HEK293 (cell line): Measurements from ENCODE around the gene AKAIN1.

ENCODE experiments used
- CTCF ChIA-PET: fragments of 350-600 bp; formaldehyde crosslinking; extraction: SDS; loops from one replicate; lab custom pipeline; 2021; ENCODE audit warnings: antibody characterized with exemption; lab: Yijun Ruan, JAX
- POLR2A ChIA-PET: fragments of 300-600 bp; formaldehyde crosslinking; extraction: SDS; loops from one replicate; lab custom pipeline; 2020; ENCODE audit warnings: antibody characterized with exemption, inconsistent platforms; lab: Yijun Ruan, JAX
- H3K27ac ChIP-seq: fragments of 200-500 bp; sonication (Bioruptor generic); 2 replicates; pipeline ENCODE4 v1.5.1; 2014; ENCODE audit warnings: low read depth, low read length, control low read depth, inconsistent platforms; ENCODE audit errors: extremely low read depth
- H3K36me3 ChIP-seq, 2 experiments: fragments of 200-500 bp in 1 of 2; sonication (Bioruptor generic) in 1 of 2; 1 replicate in 1 of 2; 2 replicates in 1 of 2; pipeline ENCODE4 v1.5.1; 2014 to 2017; ENCODE audit warnings: inconsistent platforms in 2 of 2, low read length in 2 of 2; ENCODE audit not compliant: control insufficient read depth in 2 of 2, insufficient read depth in 1 of 2
- H3K4me1 ChIP-seq: fragments of 200-500 bp; sonication (Bioruptor generic); 2 replicates; pipeline ENCODE4 v1.5.1; 2014; ENCODE audit warnings: mild to moderate bottlenecking, low read length, inconsistent platforms; ENCODE audit not compliant: control insufficient read depth, insufficient read depth
- H3K4me3 ChIP-seq: 2 replicates; pipeline ENCODE4 v1.5.1; 2011; ENCODE audit warnings: low read depth, mild to moderate bottlenecking, control low read depth, low read length, moderate library complexity
- H3K9me3 ChIP-seq: fragments of 200-500 bp; sonication (Bioruptor generic); 2 replicates; pipeline ENCODE4 v1.5.1; 2014; ENCODE audit warnings: low read depth, low read length, inconsistent platforms; ENCODE audit not compliant: control insufficient read depth, insufficient read depth
- BCL11A ChIP-seq: fragments of 450-650 bp; formaldehyde crosslinking; IDR thresholded peaks from 2 replicates; pipeline ENCODE4 v1.5.1; 2016; ENCODE audit warnings: low read depth, missing biosample characterization, missing genetic modification characterization
- KLF1 ChIP-seq: fragments of 450-650 bp; formaldehyde crosslinking; IDR thresholded peaks from 2 replicates; pipeline ENCODE4 v1.5.1; 2016; ENCODE audit warnings: missing biosample characterization, missing genetic modification characterization
- KLF9 ChIP-seq: fragments of 450-650 bp; formaldehyde crosslinking; IDR thresholded peaks from 2 replicates; pipeline ENCODE4 v1.5.1; 2016; ENCODE audit warnings: missing biosample characterization, missing genetic modification characterization, low read depth
- SALL2 ChIP-seq: fragments of 450-650 bp; formaldehyde crosslinking; IDR thresholded peaks from 2 replicates; pipeline ENCODE4 v1.5.0; 2017; ENCODE audit warnings: missing biosample characterization, mild to moderate bottlenecking, missing genetic modification characterization, borderline replicate concordance
- YY1 ChIP-seq: fragments of 450-650 bp; formaldehyde crosslinking; IDR thresholded peaks from 2 replicates; pipeline ENCODE4 v1.5.1; 2018; ENCODE audit warnings: missing biosample characterization, missing genetic modification characterization
- ZBTB1 ChIP-seq: fragments of 450-650 bp; formaldehyde crosslinking; IDR thresholded peaks from 2 replicates; pipeline ENCODE4 v1.5.1; 2016; ENCODE audit warnings: missing biosample characterization, missing genetic modification characterization
- ZBTB21 ChIP-seq: fragments of 450-650 bp; formaldehyde crosslinking; IDR thresholded peaks from 2 replicates; pipeline ENCODE4 v1.5.1; 2017; ENCODE audit warnings: missing biosample characterization, missing genetic modification characterization
- ZBTB48 ChIP-seq: fragments of 450-650 bp; formaldehyde crosslinking; IDR thresholded peaks from 2 replicates; pipeline ENCODE4 v1.5.1; 2016; ENCODE audit warnings: missing biosample characterization, missing genetic modification characterization
- ZFP3 ChIP-seq: fragments of 450-650 bp; formaldehyde crosslinking; IDR thresholded peaks from 2 replicates; pipeline ENCODE4 v1.5.1; 2016; ENCODE audit warnings: low read depth, missing biosample characterization, missing genetic modification characterization
- ZFP69B ChIP-seq: fragments of 450-650 bp; formaldehyde crosslinking; IDR thresholded peaks from 2 replicates; pipeline ENCODE4 v1.5.1; 2016; ENCODE audit warnings: missing biosample characterization, missing genetic modification characterization
- ZNF133 ChIP-seq: fragments of 450-650 bp; formaldehyde crosslinking; IDR thresholded peaks from 2 replicates; pipeline ENCODE4 v1.5.1; 2016; ENCODE audit warnings: missing biosample characterization, missing genetic modification characterization
- ZNF184 ChIP-seq: fragments of 450-650 bp; IDR thresholded peaks from 2 replicates; pipeline ENCODE4 v1.5.1; 2018; ENCODE audit warnings: missing biosample characterization, mild to moderate bottlenecking, missing genetic modification characterization
- ZNF24 ChIP-seq: fragments of 450-650 bp; formaldehyde crosslinking; IDR thresholded peaks from 2 replicates; pipeline ENCODE4 v1.5.1; 2016; ENCODE audit warnings: missing biosample characterization, missing genetic modification characterization
- ZNF324 ChIP-seq: fragments of 450-650 bp; formaldehyde crosslinking; IDR thresholded peaks from 2 replicates; pipeline ENCODE4 v1.5.1; 2016; ENCODE audit warnings: missing biosample characterization, missing genetic modification characterization
- ZNF366 ChIP-seq: fragments of 450-650 bp; formaldehyde crosslinking; conservative IDR thresholded peaks from 2 replicates; pipeline ENCODE4 v1.5.1; 2016; ENCODE audit warnings: missing biosample characterization, missing genetic modification characterization
- ZNF416 ChIP-seq: fragments of 450-650 bp; formaldehyde crosslinking; IDR thresholded peaks from 2 replicates; pipeline ENCODE4 v1.5.1; 2016; ENCODE audit warnings: missing biosample characterization, missing genetic modification characterization
- ZNF473 ChIP-seq: fragments of 450-650 bp; formaldehyde crosslinking; IDR thresholded peaks from 2 replicates; pipeline ENCODE4 v1.5.1; 2017; ENCODE audit warnings: missing biosample characterization, missing genetic modification characterization
- ZNF530 ChIP-seq: fragments of 450-650 bp; formaldehyde crosslinking; IDR thresholded peaks from 2 replicates; pipeline ENCODE4 v1.5.1; 2016; ENCODE audit warnings: low read depth, missing biosample characterization, missing genetic modification characterization
- ZNF544 ChIP-seq: fragments of 450-650 bp; formaldehyde crosslinking; IDR thresholded peaks from 2 replicates; pipeline ENCODE4 v1.5.0; 2017; ENCODE audit warnings: missing biosample characterization, missing genetic modification characterization
- ZNF560 ChIP-seq: fragments of 450-650 bp; formaldehyde crosslinking; IDR thresholded peaks from 2 replicates; pipeline ENCODE4 v1.5.1; 2017; ENCODE audit warnings: missing biosample characterization, missing genetic modification characterization, borderline replicate concordance
- ZNF610 ChIP-seq: fragments of 450-650 bp; formaldehyde crosslinking; IDR thresholded peaks from 2 replicates; pipeline ENCODE4 v1.5.1; 2016; ENCODE audit warnings: missing biosample characterization, missing genetic modification characterization, borderline replicate concordance
- ZNF624 ChIP-seq: fragments of 450-650 bp; formaldehyde crosslinking; IDR thresholded peaks from 2 replicates; pipeline ENCODE4 v1.5.1; 2017; ENCODE audit warnings: missing biosample characterization, missing genetic modification characterization
- ZNF768 ChIP-seq: fragments of 450-650 bp; formaldehyde crosslinking; IDR thresholded peaks from 2 replicates; pipeline ENCODE4 v1.5.1; 2018; ENCODE audit warnings: missing biosample characterization, mild to moderate bottlenecking, missing genetic modification characterization
- ZNF776 ChIP-seq: fragments of 450-650 bp; formaldehyde crosslinking; IDR thresholded peaks from 2 replicates; pipeline ENCODE4 v1.5.0; 2017; ENCODE audit warnings: missing biosample characterization, missing genetic modification characterization, borderline replicate concordance
- ZNF785 ChIP-seq: fragments of 450-650 bp; formaldehyde crosslinking; IDR thresholded peaks from 2 replicates; pipeline ENCODE4 v1.5.1; 2016; ENCODE audit warnings: missing biosample characterization, missing genetic modification characterization
- TF ChIP-seq, protein P1 (sequence below): fragments of 450-650 bp; formaldehyde crosslinking; IDR thresholded peaks from 2 replicates; pipeline ENCODE4 v1.5.1; 2016; ENCODE audit warnings: missing biosample characterization, missing genetic modification characterization
- TF ChIP-seq, protein P2 (sequence below): fragments of 450-650 bp; formaldehyde crosslinking; IDR thresholded peaks from 2 replicates; pipeline ENCODE4 v1.5.1; 2016; ENCODE audit warnings: missing biosample characterization, missing genetic modification characterization
- TF ChIP-seq, protein P3 (sequence below): fragments of 450-650 bp; formaldehyde crosslinking; IDR thresholded peaks from 2 replicates; pipeline ENCODE4 v1.5.1; 2017; ENCODE audit warnings: missing biosample characterization, missing genetic modification characterization
- TF ChIP-seq, protein P4 (sequence below): fragments of 450-650 bp; formaldehyde crosslinking; IDR thresholded peaks from 2 replicates; pipeline ENCODE4 v1.5.1; 2016; ENCODE audit warnings: missing biosample characterization, missing genetic modification characterization

The AKAIN1 gene

DNA sequence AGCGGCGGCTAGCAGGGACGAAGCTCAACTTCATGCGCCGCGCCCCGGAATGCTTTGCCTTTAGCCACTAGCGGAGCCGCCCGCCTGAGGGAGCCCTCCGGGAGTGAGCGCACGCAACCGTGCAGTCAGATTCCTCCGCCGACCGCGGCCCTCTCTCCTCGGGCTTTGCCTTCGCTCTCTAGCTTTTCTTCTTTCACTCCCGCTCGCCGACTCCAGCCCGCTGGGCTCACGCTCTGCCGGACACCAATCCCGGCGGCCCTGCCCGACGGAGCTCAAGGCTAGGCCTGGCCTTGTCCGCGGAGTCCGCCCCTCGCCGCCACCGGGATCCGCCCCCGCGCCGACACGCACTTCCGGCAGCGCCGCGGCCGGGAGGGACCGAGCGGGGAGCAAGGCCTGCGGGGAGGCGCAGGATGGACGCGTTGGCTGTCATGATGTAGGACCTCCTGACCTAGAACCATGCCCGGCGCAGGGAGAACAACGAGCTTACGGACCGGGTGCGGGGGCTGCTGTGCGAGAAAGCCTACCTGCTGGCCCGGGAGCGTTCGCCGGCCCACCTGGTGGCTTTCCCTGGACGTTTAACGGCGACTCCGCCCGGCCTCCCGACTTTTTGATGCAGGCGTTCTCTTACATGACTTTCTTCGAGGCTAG lies 40.8 kb upstream of the AKAIN1 start:
- H3K4me3 ChIP-seq: peak overlapping the region; percentile 60
- peak overlapping the region; percentile 98 for H3K27ac ChIP-seq
- peaks cover 8% of the 10 kb centered on the region; the same call in 1 of the 2 replicates for H3K4me1 ChIP-seq
- ChIA-PET POLR2A (interaction anchor here (0.7 to 2.1 kb wide), 2 partner anchors 58 to 301 kb away, joined by 3 to 39 read pairs; partner anchors contain the start of gene ZBTB14), CTCF (interaction anchor here (0.7 to 1.5 kb wide), 5 partner anchors 11 to 374 kb away, joined by 3 to 4 read pairs (median 4); no protein-coding TSS in a partner anchor)
- H3K36me3 ChIP-seq: no peaks in the 10 kb centered on the region
- H3K9me3 ChIP-seq: no peaks in the 10 kb centered on the region
- TF ChIP-seq ZNF184 (tag by site-specific recombination) (no peak), BCL11A (tag by site-specific recombination) (no peak), ZNF544 (no peak), ZNF530 (tag by site-specific recombination) (no peak), ZBTB21 (no peak), ZBTB48 (tag by site-specific recombination) (peak; percentile 29), ZNF416 (tag by site-specific recombination) (no peak), YY1 (peak; percentile 41; the same call in 1 of the 2 replicates), SALL2 (tag by site-specific recombination) (no peak), ZNF366 (tag by site-specific recombination) (peak; percentile 42; the same call in 1 of the 2 replicates), ZNF473 (no peak), KLF9 (tag by site-specific recombination) (peak; percentile 92), ZNF785 (tag by site-specific recombination) (no peak), ZNF133 (tag by site-specific recombination) (no peak), ZNF776 (no peak), ZFP3 (no peak), ZNF324 (tag by site-specific recombination) (peak; percentile 87), KLF1 (tag by site-specific recombination) (peak; percentile 91), ZNF768 (tag by site-specific recombination) (no peak), ZNF624 (no peak), ZNF560 (tag by site-specific recombination) (no peak), ZNF610 (tag by site-specific recombination) (0 out of 2 replicates have a peak, but pooled peaks have one; percentile 33), ZFP69B (no peak; the same call in 1 of the 2 replicates), ZNF24 (tag by site-specific recombination) (0 out of 2 replicates have a peak, but pooled peaks have one; percentile 22), ZBTB1 (tag by site-specific recombination) (no peak)
- TF ChIP-seq, protein P1, sequence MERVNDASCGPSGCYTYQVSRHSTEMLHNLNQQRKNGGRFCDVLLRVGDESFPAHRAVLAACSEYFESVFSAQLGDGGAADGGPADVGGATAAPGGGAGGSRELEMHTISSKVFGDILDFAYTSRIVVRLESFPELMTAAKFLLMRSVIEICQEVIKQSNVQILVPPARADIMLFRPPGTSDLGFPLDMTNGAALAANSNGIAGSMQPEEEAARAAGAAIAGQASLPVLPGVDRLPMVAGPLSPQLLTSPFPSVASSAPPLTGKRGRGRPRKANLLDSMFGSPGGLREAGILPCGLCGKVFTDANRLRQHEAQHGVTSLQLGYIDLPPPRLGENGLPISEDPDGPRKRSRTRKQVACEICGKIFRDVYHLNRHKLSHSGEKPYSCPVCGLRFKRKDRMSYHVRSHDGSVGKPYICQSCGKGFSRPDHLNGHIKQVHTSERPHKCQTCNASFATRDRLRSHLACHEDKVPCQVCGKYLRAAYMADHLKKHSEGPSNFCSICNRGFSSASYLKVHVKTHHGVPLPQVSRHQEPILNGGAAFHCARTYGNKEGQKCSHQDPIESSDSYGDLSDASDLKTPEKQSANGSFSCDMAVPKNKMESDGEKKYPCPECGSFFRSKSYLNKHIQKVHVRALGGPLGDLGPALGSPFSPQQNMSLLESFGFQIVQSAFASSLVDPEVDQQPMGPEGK: peak; percentile 55; the same call in 1 of the 2 replicates
- TF ChIP-seq, protein P2, sequence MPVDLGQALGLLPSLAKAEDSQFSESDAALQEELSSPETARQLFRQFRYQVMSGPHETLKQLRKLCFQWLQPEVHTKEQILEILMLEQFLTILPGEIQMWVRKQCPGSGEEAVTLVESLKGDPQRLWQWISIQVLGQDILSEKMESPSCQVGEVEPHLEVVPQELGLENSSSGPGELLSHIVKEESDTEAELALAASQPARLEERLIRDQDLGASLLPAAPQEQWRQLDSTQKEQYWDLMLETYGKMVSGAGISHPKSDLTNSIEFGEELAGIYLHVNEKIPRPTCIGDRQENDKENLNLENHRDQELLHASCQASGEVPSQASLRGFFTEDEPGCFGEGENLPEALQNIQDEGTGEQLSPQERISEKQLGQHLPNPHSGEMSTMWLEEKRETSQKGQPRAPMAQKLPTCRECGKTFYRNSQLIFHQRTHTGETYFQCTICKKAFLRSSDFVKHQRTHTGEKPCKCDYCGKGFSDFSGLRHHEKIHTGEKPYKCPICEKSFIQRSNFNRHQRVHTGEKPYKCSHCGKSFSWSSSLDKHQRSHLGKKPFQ: no peak
- TF ChIP-seq, protein P3, sequence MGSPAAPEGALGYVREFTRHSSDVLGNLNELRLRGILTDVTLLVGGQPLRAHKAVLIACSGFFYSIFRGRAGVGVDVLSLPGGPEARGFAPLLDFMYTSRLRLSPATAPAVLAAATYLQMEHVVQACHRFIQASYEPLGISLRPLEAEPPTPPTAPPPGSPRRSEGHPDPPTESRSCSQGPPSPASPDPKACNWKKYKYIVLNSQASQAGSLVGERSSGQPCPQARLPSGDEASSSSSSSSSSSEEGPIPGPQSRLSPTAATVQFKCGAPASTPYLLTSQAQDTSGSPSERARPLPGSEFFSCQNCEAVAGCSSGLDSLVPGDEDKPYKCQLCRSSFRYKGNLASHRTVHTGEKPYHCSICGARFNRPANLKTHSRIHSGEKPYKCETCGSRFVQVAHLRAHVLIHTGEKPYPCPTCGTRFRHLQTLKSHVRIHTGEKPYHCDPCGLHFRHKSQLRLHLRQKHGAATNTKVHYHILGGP (tag by site-specific recombination): no peak
- TF ChIP-seq, protein P4, sequence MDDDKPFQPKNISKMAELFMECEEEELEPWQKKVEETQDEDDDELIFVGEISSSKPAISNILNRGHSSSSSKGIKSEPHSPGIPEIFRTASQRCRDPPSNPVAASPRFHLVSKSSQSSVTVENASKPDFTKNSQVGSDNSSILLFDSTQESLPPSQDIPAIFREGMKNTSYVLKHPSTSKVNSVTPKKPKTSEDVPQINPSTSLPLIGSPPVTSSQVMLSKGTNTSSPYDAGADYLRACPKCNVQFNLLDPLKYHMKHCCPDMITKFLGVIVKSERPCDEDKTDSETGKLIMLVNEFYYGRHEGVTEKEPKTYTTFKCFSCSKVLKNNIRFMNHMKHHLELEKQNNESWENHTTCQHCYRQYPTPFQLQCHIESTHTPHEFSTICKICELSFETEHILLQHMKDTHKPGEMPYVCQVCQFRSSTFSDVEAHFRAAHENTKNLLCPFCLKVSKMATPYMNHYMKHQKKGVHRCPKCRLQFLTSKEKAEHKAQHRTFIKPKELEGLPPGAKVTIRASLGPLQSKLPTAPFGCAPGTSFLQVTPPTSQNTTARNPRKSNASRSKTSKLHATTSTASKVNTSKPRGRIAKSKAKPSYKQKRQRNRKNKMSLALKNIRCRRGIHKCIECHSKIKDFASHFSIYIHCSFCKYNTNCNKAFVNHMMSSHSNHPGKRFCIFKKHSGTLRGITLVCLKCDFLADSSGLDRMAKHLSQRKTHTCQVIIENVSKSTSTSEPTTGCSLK (tag by site-specific recombination): no peak
